MCF 10A (cell line): ENCODE data around the gene APBA1. TPM values are rescaled to one million over a fixed set of nuclear protein-coding genes. Genes with fewer than 3 reads are reported as not detected.

Source experiments
- BruUV-seq: library from RNA; stranded (reverse); fragments of 400-500 nt; replicated peaks from 2 replicates; lab custom pipeline; 2021; lab: Mats Ljungman, UMichigan
- CTCF ChIA-PET: fragments of 300-600 bp; sonication (Branson Sonifier 250); formaldehyde crosslinking; extraction: SDS; loops from one replicate; lab custom pipeline; 2021; ENCODE audit warnings: antibody characterized with exemption, inconsistent platforms; lab: Yijun Ruan, JAX
- POLR2A ChIA-PET: fragments of 300-600, 350-650 bp; sonication (Branson Sonifier 250); formaldehyde crosslinking; extraction: SDS; loops from one replicate; lab custom pipeline; 2020; ENCODE audit warnings: antibody characterized with exemption, inconsistent platforms; lab: Yijun Ruan, JAX
- DNase-seq: peaks from one replicate; pipeline ENCODE4 v3.0.0-alpha.2; 2018; ENCODE audit not compliant: unreplicated experiment
- H3K27ac Mint-ChIP-seq: one replicate; pipeline ENCODE4 v1.8.0; 2022; ENCODE audit warnings: mild to moderate bottlenecking, low read depth, mixed read lengths; ENCODE audit not compliant: unreplicated experiment
- H3K27me3 Mint-ChIP-seq: one replicate; pipeline ENCODE4 v1.8.0; 2022; ENCODE audit warnings: mixed read lengths; ENCODE audit not compliant: insufficient read depth, unreplicated experiment
- H3K36me3 Mint-ChIP-seq: one replicate; pipeline ENCODE4 v1.8.0; 2022; ENCODE audit warnings: mild to moderate bottlenecking, moderate library complexity, mixed read lengths; ENCODE audit not compliant: insufficient read depth, unreplicated experiment
- H3K4me1 Mint-ChIP-seq: one replicate; pipeline ENCODE4 v1.8.0; 2022; ENCODE audit warnings: mixed read lengths; ENCODE audit not compliant: insufficient read depth, unreplicated experiment
- H3K4me3 Mint-ChIP-seq: one replicate; pipeline ENCODE4 v1.8.0; 2022; ENCODE audit warnings: mild to moderate bottlenecking, moderate library complexity, mixed read lengths; ENCODE audit not compliant: unreplicated experiment
- H3K9me3 Mint-ChIP-seq: one replicate; pipeline ENCODE4 v1.8.0; 2022; ENCODE audit warnings: mixed read lengths; ENCODE audit not compliant: unreplicated experiment
- intact Hi-C: fragments of 100-400 bp; cut with micrococcal nuclease; formaldehyde crosslinking; loops from 2 replicates; pipeline ENCODE4 v1.14.1; 2022
- total RNA-seq: library from RNA; stranded (reverse); gene quantifications from 2 replicates; pipeline ENCODE4 v1.2.3, GENCODE V29; 2022
- TF ChIP-seq, protein P1 (sequence below): fragments of 200-600 bp; IDR thresholded peaks from one replicate; pipeline ENCODE4 v1.8.0; 2022; ENCODE audit warnings: antibody characterized with exemption, mild to moderate bottlenecking; ENCODE audit not compliant: unreplicated experiment

Gene APBA1
- total RNA-seq, 1 experiment from 2014 or later: 0.07 TPM

DNA sequence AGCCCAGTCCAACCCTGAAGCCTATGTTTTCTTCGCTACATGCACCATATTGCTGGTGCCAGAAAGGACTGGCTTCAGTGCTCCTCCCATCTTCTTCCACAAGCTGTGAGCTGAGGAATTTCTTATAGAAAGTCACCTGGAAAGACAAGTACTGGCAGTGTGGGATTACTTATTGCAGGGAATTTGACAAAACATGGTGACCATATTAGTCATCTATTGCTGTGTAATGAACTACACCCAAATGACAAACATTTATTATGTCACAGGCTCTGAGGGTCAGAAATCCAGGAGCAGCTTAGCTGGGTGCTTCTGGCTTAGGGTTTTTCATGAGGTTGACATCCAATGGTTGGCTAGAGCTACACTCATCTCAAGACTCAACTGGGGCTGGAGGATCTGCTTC lies 271.7 kb downstream of the APBA1 start:
- Mint-ChIP-seq H3K27me3 (peaks cover 18% of the 10 kb centered on the region), H3K36me3 (no peaks in the 10 kb centered on the region), H3K4me3 (no peak overlapping the region), H3K27ac (no peak overlapping the region), H3K9me3 (no peaks in the 10 kb centered on the region), H3K4me1 (peaks cover 7% of the 10 kb centered on the region)
- ChIA-PET CTCF (interaction anchor here (0.6 to 4.8 kb wide), 2 partner anchors 22 to 58 kb away, joined by 3 to 28 read pairs; no protein-coding TSS in a partner anchor), POLR2A (no interaction called here)
- TF ChIP-seq, protein P1, sequence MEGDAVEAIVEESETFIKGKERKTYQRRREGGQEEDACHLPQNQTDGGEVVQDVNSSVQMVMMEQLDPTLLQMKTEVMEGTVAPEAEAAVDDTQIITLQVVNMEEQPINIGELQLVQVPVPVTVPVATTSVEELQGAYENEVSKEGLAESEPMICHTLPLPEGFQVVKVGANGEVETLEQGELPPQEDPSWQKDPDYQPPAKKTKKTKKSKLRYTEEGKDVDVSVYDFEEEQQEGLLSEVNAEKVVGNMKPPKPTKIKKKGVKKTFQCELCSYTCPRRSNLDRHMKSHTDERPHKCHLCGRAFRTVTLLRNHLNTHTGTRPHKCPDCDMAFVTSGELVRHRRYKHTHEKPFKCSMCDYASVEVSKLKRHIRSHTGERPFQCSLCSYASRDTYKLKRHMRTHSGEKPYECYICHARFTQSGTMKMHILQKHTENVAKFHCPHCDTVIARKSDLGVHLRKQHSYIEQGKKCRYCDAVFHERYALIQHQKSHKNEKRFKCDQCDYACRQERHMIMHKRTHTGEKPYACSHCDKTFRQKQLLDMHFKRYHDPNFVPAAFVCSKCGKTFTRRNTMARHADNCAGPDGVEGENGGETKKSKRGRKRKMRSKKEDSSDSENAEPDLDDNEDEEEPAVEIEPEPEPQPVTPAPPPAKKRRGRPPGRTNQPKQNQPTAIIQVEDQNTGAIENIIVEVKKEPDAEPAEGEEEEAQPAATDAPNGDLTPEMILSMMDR: no peak
- no peak for DNase-seq
- no TSS peak for BruUV-seq
- intact Hi-C loops: no loop called here

DNA sequence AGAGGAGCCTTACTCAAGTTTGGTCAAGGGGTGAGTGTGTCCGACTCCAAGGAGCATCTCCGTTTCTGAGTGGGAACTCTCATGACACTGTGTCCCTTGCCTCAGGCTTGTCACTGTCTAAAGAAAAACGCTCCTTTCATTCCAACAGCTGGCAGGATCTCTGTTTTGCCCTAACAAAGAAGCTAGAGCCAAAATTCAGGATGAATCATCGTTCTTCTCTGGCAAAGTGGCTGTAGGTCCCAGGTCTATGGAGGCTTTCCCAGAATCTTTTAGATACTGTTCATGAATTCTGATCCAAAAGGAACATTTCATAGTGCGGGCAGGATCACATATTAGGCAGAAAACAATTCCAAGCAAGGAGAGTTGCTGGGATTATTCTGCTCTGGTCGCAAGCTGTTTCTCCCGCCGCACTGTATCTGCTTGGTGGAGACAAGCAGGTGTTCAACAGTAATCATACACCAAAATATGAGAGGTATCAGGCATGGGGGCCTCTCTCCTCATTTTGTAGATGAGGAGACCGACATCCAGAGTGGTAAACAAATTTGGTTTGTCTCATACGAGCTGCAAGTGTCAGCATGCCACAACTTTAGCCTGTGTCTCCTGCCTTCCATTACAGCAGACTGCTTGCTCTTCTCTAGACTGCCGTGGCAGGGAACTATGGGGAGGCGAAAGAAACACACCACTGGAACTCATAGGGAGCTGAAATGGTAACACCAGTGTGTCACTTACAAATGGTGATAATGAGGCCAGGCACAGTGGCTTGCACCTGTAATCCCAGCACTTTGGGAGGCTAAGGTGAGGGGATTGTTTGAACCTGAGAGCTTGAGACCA lies 274.6 kb downstream of the APBA1 start:
- H3K36me3 Mint-ChIP-seq: no peaks in the 10 kb centered on the region
- H3K27ac Mint-ChIP-seq: peak overlapping the region; percentile 19
- peak; percentile 49 for DNase-seq
- ChIA-PET POLR2A (no interaction called here), CTCF (interaction anchor here (0.6 to 4.8 kb wide), 4 partner anchors 12 to 1607 kb away, joined by 3 to 28 read pairs (median 4); no protein-coding TSS in a partner anchor)
- no peaks in the 10 kb centered on the region for H3K9me3 Mint-ChIP-seq
- intact Hi-C loops: no loop called here
- H3K4me1 Mint-ChIP-seq: peaks cover 7% of the 10 kb centered on the region
- peaks cover 9% of the 10 kb centered on the region for H3K27me3 Mint-ChIP-seq
- TF ChIP-seq, protein P1: no peak
- no TSS peak for BruUV-seq
- H3K4me3 Mint-ChIP-seq: no peak overlapping the region

DNA sequence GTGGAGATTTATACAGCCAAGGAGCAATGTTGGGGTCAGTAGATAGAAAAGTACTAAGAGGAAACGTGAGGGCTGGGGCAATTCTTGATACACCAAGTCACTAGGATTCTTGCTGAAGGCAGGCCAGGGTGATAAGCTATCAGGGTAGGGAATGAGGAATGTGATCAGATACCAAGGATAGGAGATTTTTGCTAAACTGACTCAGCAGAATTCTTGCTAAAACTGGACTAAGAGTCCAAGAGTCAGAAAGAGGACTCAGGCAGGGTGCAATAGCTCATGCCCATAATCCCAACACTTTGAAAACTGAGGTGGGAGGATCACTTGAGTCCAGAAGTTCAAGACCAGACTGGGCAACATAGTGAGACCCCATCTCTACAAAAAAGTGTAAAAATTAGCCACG lies 275.4 kb downstream of the APBA1 start:
- no peak for DNase-seq
- CTCF ChIA-PET: interaction anchor here (0.6 to 4.8 kb wide), 5 partner anchors 13 to 1608 kb away, joined by 3 to 28 read pairs (median 3); no protein-coding TSS in a partner anchor
- no peaks in the 10 kb centered on the region for H3K9me3 Mint-ChIP-seq
- peak overlapping the region; percentile 19 for H3K27ac Mint-ChIP-seq
- TF ChIP-seq, protein P1: no peak
- H3K4me1 Mint-ChIP-seq: peaks cover 7% of the 10 kb centered on the region
- H3K27me3 Mint-ChIP-seq: peaks cover under 1% of the 10 kb centered on the region
- intact Hi-C loops: no loop called here
- no TSS peak for BruUV-seq
- H3K4me3 Mint-ChIP-seq: no peak overlapping the region
- POLR2A ChIA-PET: interaction anchor here (0.6 kb wide), 1 partner anchor 274 kb away, joined by 3 read pairs; no protein-coding TSS in a partner anchor
- H3K36me3 Mint-ChIP-seq: no peaks in the 10 kb centered on the region

DNA sequence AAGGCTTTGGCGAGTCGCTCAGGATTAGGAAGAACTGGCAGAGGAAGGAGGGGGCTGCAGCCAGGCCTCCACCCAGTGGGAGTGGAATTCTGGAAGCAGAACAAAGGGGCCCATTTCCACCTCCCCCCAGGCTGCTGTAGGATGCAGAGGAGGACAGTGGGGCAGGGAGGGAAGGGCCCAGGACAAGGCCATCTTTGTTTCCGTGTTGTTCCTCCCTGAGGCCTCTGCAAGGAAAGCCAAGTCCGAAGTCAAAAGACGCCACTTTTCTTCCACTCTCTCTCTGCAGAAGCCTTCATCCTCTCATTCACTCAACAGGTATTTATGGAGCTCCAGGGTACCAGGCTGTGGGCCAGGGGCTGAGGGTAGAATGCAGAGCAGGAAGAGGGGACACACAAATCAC lies 276.5 kb downstream of the APBA1 start:
- BruUV-seq: no TSS peak
- intact Hi-C loops: no loop called here
- Mint-ChIP-seq H3K4me3 (no peak overlapping the region), H3K36me3 (no peaks in the 10 kb centered on the region), H3K4me1 (peaks cover 7% of the 10 kb centered on the region), H3K27me3 (no peaks in the 10 kb centered on the region), H3K27ac (no peak overlapping the region), H3K9me3 (no peaks in the 10 kb centered on the region)
- DNase-seq: no peak
- CTCF ChIA-PET: interaction anchor here (0.5 to 4.8 kb wide), 2 partner anchors 26 to 533 kb away, joined by 3 to 28 read pairs; no protein-coding TSS in a partner anchor
- TF ChIP-seq, protein P1: no peak
- POLR2A ChIA-PET: no interaction called here
